Measurements from ENCODE around the gene ARID1B.

GRCh38 chr6:157181649-157182048 is 404.5 kb downstream of the ARID1B start:
- TF ChIP-seq CTCF (conservative IDR thresholded peaks at IDR 0.05; ENCODE audit: low read depth, low read length) (no peak), EZH2 (IDR thresholded peaks at IDR 0.05; ENCODE audit: low read length, unreplicated experiment) (no peak), EZH2phosphoT487 (IDR thresholded peaks at IDR 0.05; ENCODE audit: borderline replicate concordance, low read length) (no peak)
